Keratinocyte (primary cell): Measurements from ENCODE around the gene CXCL12. TPM values are rescaled to one million over a fixed set of nuclear protein-coding genes. Genes with fewer than 3 reads are reported as not detected.

Source experiments
- DNase-seq: peaks from one replicate; pipeline ENCODE4 v3.0.0-alpha.2; 2011; ENCODE audit warnings: low read depth, missing footprints, low spot score
- FAIRE-seq: peaks from 2 replicates; lab custom pipeline; 2011; peaks lifted over from hg19 to GRCh38; lab: Jason Lieb, UNC
- H2AFZ ChIP-seq: 2 replicates; pipeline ENCODE4 v1.6.0; 2012; ENCODE audit warnings: low read length, control low read depth, inconsistent platforms; ENCODE audit not compliant: control insufficient read depth
- H3K27ac ChIP-seq: 2 replicates; pipeline ENCODE4 v1.5.1; 2011; ENCODE audit warnings: low read length; ENCODE audit not compliant: control insufficient read depth, insufficient read depth
- H3K27me3 ChIP-seq: 3 replicates; pipeline ENCODE4 v1.6.0; 2011; ENCODE audit warnings: low read length; ENCODE audit not compliant: control insufficient read depth, insufficient read depth; ENCODE audit errors: extremely low read depth
- H3K36me3 ChIP-seq, 2 experiments: 2 replicates in 1 of 2; 3 replicates in 1 of 2; pipeline ENCODE4 v1.5.1; 2011; ENCODE audit warnings: low read length in 2 of 2, mild to moderate bottlenecking in 1 of 2; ENCODE audit not compliant: control insufficient read depth in 2 of 2, insufficient read depth in 2 of 2; ENCODE audit errors: extremely low read depth in 1 of 2
- H3K4me1 ChIP-seq: 3 replicates; pipeline ENCODE4 v1.5.1; 2011; ENCODE audit warnings: low read length; ENCODE audit not compliant: control insufficient read depth, insufficient read depth; ENCODE audit errors: extremely low read depth
- H3K4me2 ChIP-seq: 3 replicates; pipeline ENCODE4 v1.6.0; 2011; ENCODE audit warnings: low read depth, low read length; ENCODE audit not compliant: control insufficient read depth, insufficient read depth; ENCODE audit errors: extremely low read depth
- H3K4me3 ChIP-seq, 3 experiments: fragments of 200-600 bp in 1 of 3; sonication (generic) in 1 of 3; 2 replicates in 2 of 3; 3 replicates in 1 of 3; pipeline ENCODE4 v1.5.1; 2011 to 2016; ENCODE audit warnings: low read length in 3 of 3, mild to moderate bottlenecking in 3 of 3, control low read depth in 2 of 3, inconsistent platforms in 1 of 3, low read depth in 1 of 3, mixed read lengths in 1 of 3, mixed run types in 1 of 3, moderate library complexity in 1 of 3; ENCODE audit not compliant: control insufficient read depth in 2 of 3, insufficient read depth in 2 of 3; ENCODE audit errors: extremely low read depth in 1 of 3
- H3K79me2 ChIP-seq: 2 replicates; pipeline ENCODE4 v1.6.0; 2012; ENCODE audit warnings: low read length; ENCODE audit not compliant: control insufficient read depth, insufficient read depth
- H3K9ac ChIP-seq: 3 replicates; pipeline ENCODE4 v1.6.0; 2011; ENCODE audit warnings: low read length; ENCODE audit not compliant: control insufficient read depth, insufficient read depth; ENCODE audit errors: extremely low read depth
- H3K9me1 ChIP-seq: 3 replicates; pipeline ENCODE4 v1.6.0; 2011; ENCODE audit warnings: low read length; ENCODE audit not compliant: control insufficient read depth, insufficient read depth; ENCODE audit errors: extremely low read depth
- H3K9me3 ChIP-seq: 2 replicates; pipeline ENCODE4 v1.5.1; 2012; ENCODE audit warnings: low read depth, low read length; ENCODE audit not compliant: control insufficient read depth
- H4K20me1 ChIP-seq: 3 replicates; pipeline ENCODE4 v1.6.0; 2011; ENCODE audit warnings: low read length; ENCODE audit not compliant: control insufficient read depth, insufficient read depth; ENCODE audit errors: extremely low read depth
- CTCF ChIP-seq, 3 experiments: IDR thresholded peaks in 1 of 3; conservative IDR thresholded peaks in 1 of 3; optimal IDR thresholded peaks in 1 of 3; 2 replicates in 2 of 3; 3 replicates in 1 of 3; pipeline versions ENCODE3 to v1.5.1; 2011; ENCODE audit warnings: low read length in 3 of 3, mild to moderate bottlenecking in 3 of 3, moderate library complexity in 2 of 3, control low read depth in 1 of 3, inconsistent platforms in 1 of 3; ENCODE audit not compliant: insufficient read depth in 2 of 3; ENCODE audit errors: extremely low read depth in 1 of 3
- EZH2 ChIP-seq: IDR thresholded peaks from one replicate; pipeline ENCODE4 v1.6.1; 2012; ENCODE audit warnings: inconsistent platforms, mild to moderate bottlenecking, low read length, moderate library complexity
- dilution Hi-C: fragments of 300-500 bp; cut with MboI; formaldehyde crosslinking; loops from one replicate; pipeline ENCODE4 v1.7.0; 2020; ENCODE audit warnings: low sequenced_read_pairs; ENCODE audit not compliant: extremely low pct_ligation_motif_present
- polyA plus RNA-seq, 5 experiments: library from polyadenylated mRNA; depleted of rRNA in 3 of 5; stranded (reverse) in 3 of 5; stranded (forward) in 1 of 5; unstranded in 1 of 5; fragments of >200 nt; gene quantifications; 1 replicate in 1 of 5; 2 replicates in 3 of 5; 3 replicates in 1 of 5; pipeline versions ENCODE4 v1.2.1 to v1.2.3, GENCODE V29; 2011 to 2012; ENCODE audit warnings: missing spikeins in 2 of 5, low read depth in 1 of 5, low replicate concordance in 1 of 5

CXCL12 gene
- polyA plus RNA-seq, 1 donor (not counting 4 experiments of a cell fraction or from before 2014, with no cell fraction given) = not detected

- Histone ChIP-seq H3K27me3 (no peaks in the 10 kb centered on the region), H3K27ac (no peak overlapping the region)
- DNase-seq = no peak
Measured at GRCh38 chr10:44333511-44333910, 51.4 kb downstream of the CXCL12 start.

GRCh38 chr10:44332465-44332864, 52.4 kb downstream of the CXCL12 start:
- Histone ChIP-seq H3K9ac (no peak overlapping the region), H3K9me1 (no peaks in the 10 kb centered on the region), H3K4me1 (no peaks in the 10 kb centered on the region), H2AFZ (no peak overlapping the region), H3K9me3 (no peaks in the 10 kb centered on the region), H3K36me3 (no peaks in the 10 kb centered on the region), H3K79me2 (no peaks in the 10 kb centered on the region), H3K27me3 (no peaks in the 10 kb centered on the region), H3K4me2 (no peak overlapping the region), H4K20me1 (no peaks in the 10 kb centered on the region), H3K4me3 (no peak overlapping the region), H3K27ac (no peak overlapping the region)
- TF ChIP-seq EZH2 (no peak), CTCF (optimal IDR thresholded peaks at IDR 0.05 in 1 of 3, IDR thresholded peaks at IDR 0.05 in 1 of 3, conservative IDR thresholded peaks at IDR 0.05 in 1 of 3; ENCODE audit: extremely low read depth in 1 of 3, insufficient read depth in 2 of 3, low read length in 3 of 3) (no peak)
- dilution Hi-C loops = no loop called here
- DNase-seq = no peak
- no peak for FAIRE-seq

More at GRCh38 chr10:44333511-44333910, 51.4 kb downstream of the CXCL12 start:
- Histone ChIP-seq H2AFZ (no peak overlapping the region), H3K9me1 (no peaks in the 10 kb centered on the region), H3K36me3 (no peaks in the 10 kb centered on the region), H3K9ac (no peak overlapping the region), H3K9me3 (no peaks in the 10 kb centered on the region), H3K4me2 (no peak overlapping the region), H3K4me3 (no peak overlapping the region), H4K20me1 (no peaks in the 10 kb centered on the region), H3K79me2 (no peaks in the 10 kb centered on the region), H3K4me1 (no peaks in the 10 kb centered on the region)
- dilution Hi-C loops = no loop called here
- no peak for TF ChIP-seq EZH2
- no peak for TF ChIP-seq CTCF (optimal IDR thresholded peaks at IDR 0.05 in 1 of 3, IDR thresholded peaks at IDR 0.05 in 1 of 3, conservative IDR thresholded peaks at IDR 0.05 in 1 of 3; ENCODE audit: extremely low read depth in 1 of 3, insufficient read depth in 2 of 3, low read length in 3 of 3)
- FAIRE-seq = no peak
